Measurements from ENCODE around the gene RHBDD2.

DNA sequence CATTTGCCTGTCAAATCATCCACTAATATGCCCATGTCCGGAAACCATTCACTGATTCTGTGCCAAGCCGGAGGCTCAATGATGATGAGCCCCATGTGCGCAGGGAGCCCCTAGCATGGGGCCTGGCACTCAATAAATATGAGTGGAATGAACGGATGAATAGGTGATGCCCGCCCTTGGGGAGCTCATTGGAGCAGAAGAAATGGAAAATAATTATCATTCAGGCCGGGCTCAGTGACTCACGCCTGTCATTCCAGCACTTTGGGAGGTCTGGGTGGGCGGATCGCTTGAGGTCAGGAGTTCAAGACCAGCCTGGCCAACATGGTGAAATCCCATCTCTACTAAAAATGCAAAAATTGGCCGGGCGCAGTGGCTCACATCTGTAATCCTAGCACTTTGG lies 11.0 kb downstream of the RHBDD2 start:
- no peak for TF ChIP-seq EZH2phosphoT487 (IDR thresholded peaks at IDR 0.05; ENCODE audit: insufficient read depth, low read depth)
- TF ChIP-seq EZH2 (IDR thresholded peaks at IDR 0.05; ENCODE audit: insufficient read depth, poor library complexity, severe bottlenecking), result no peak

All from GM23248 (cell line).